HG03439 (cell line): ENCODE measurements around the gene HLA-C.
"Not testable (repeated sequence)": the region's sequence is repeated elsewhere in the genome, so short reads cannot be mapped to it uniquely, and the experiment has no call there.

Experiments used
- ATAC-seq: cut with Tn5 transposase; IDR thresholded peaks from one replicate; pipeline ENCODE4 v1.9.1; 2021; ENCODE audit warnings: mild to moderate bottlenecking, moderate library complexity; ENCODE audit not compliant: unreplicated experiment

HLA-C gene

DNA sequence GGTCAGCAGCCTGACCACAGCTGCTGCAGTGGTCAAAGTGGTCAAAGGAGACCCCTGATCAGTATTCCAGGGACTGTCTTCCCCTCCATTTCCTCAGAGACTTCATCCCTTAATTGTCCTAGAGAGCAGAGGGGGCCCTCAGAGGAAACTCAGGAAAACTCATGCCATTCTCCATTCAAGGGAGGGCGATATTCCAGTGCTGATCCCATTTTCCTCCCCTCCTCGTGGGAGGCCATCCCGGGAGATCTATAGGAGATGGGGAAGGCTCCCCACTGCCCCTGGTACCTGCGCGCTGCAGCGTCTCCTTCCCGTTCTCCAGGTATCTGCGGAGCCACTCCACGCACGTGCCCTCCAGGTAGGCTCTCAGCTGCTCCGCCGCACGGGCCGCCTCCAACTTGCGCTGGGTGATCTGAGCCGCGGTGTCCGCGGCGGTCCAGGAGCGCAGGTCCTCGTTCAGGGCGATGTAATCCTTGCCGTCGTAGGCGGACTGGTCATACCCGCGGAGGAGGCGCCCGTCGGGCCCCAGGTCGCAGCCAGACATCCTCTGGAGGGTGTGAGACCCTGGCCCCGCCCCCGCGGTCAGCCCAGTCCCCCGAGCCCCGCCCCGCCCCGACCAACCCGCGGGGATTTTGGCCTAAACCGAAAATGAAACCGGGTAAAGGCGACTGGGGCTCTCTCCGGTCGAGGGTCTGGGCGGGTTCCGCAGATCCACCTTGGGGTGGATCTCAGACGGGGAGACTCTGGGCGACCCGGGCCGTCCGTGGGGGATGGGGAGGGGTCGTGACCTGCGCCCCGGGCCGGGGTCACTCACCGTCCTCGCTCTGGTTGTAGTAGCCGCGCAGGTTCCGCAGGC lies 878 bp downstream of the HLA-C start:
- peak; percentile 25 for ATAC-seq

DNA sequence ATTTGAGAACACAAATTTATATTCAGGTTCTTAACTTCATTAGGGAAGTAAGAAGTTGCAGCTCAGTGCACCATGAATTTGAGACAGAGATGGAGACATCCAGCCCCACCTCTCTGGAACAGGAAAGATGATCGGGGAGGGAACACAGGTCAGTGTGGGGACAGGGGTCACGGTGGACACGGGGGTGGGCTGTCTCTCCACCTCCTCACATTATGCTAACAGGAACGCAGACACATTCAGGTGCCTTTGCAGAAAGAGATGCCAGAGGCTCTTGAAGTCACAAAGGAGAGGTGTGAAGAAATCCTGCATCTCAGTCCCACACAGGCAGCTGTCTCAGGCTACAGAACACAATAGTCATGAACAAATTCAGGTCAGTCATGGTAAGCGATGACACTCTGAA lies 3.1 kb downstream of the HLA-C start:
- ATAC-seq = no peak

DNA sequence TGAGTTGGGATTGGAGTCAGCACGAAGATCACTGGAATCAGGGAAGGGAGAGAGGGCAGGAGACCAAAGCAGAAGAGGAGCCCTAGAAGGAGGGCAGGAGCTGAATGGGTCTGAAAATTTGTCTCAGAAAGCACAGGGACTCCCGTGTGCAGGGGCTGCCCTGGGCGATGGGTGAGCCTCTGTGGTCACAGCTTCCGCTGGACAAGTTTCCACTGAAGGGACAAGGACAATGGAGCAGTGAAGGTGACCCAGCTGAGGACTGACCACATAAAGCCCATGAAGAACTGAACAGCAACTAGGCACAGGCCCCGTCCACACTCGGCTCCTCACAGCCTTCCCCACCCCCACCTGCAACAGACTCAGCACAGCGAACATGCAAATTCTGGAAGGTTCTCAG lies 3.5 kb downstream of the HLA-C start:
- no peak for ATAC-seq

DNA sequence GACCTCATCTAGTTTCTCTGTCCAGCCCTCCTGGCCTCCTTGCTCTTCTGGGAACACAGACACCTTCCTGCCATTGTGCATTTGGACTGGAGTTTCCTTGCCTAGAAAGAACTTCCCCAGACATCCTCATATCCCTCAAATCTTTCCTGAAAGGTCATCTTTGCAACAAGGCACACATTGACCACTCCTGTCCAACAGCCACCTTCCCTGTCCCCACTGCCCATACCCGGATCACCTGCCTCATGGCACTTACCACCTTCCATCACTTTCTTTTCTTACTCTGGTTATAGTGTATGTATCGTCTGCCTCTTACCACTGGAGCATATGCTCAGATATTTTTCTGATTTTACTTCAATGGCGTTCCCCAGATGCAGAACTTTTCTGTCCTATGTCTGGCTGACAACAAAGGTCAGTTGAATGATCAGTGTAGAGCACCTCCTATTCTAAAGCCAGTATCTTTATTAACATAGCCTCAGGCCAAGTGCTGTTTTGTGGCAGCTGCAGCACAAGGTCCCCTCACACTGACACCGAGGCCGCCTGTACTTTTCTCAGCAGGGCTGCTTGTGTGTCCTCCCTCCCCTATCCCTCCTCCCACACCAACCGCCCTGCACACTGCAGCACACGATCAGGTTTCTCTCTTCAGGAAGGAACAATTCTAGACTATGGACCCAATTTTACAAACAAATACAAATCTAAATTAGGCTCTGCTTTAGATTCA lies 4.1 kb downstream of the HLA-C start:
- ATAC-seq = no peak

DNA sequence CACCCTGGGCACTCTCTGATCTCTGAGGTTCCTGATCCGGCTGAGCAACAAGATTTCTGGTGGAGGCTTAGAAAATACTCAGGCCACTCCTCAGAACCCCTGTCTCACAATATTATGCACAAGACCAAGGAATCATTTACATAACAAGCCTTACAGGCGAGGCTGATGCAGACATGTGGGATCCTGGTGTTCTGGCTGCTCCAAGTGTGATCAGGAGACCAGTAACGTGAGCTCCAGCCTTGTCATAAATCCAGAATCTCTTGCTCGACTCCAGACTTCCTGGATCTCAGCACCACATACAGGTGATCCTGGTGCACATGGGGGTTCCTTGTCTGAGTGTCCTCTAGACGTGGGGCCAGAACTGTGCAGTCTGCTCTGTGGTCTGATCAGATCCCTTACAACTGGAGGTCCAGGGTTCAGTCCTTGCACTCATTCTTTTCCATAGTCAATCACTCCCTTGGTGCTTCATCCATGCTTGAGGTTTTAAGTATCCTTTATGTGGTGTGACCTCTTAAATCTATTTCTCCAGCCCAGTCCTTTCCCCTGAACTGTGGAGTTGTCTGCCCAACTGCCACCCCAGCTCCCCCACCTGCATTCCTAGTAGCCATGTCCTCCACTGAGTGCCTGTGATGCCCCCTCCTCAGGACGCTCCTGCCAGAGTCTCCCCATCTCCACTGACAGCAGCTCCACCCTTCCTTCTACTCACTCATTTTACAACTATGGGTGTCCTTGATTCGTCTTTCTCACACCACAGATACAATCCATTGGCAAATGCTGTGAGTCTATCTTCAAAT lies 5.1 kb downstream of the HLA-C start:
- ATAC-seq = no peak

DNA sequence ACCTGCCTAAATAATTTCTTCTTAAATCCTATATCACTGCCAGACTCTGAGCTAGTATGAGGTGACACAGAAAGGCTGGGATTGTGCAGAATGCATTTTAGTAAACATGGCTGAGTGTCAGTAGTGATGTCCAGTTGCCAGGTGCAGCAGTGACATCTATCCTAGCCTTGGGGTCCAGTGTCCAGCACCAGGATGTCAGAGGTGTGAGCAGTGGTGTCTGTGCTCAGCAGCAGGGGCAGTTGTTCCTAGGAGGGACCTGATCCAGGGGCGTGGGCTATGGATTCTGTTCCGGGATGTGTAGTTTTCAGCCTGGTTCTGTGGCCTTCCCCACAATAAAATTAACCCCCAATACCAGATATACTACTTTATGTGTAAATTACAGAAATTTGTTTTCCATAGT lies 6.0 kb downstream of the HLA-C start:
- ATAC-seq = no peak

DNA sequence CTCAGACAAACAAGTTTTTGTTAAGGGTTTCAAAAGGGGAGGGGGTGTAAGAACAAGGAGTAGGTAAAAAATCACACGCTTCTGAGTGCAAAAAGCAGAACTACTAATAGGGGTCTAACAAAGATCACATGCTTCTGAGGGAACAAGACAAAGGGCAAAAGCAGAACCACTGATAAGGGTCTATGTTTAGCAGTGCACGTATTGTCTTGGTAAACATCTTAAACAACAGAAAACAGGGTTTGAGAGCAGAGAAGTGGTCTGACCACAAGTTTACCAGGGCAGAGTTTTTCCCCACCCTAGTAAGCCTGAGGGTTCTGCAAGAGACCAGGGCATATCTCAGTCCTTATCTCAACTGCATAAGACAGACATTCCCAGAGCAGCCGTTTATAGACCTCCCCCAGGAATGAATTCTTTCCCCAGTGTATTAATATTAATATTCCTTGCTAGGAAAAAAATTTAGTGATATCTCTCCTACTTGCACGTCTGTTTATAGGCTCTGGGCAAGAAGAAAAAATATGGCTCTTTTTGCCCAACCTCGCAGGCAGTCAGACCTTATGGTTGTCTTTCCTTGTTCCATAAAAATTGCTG lies 8.5 kb downstream of the HLA-C start:
- not testable (repeated sequence) for ATAC-seq

DNA sequence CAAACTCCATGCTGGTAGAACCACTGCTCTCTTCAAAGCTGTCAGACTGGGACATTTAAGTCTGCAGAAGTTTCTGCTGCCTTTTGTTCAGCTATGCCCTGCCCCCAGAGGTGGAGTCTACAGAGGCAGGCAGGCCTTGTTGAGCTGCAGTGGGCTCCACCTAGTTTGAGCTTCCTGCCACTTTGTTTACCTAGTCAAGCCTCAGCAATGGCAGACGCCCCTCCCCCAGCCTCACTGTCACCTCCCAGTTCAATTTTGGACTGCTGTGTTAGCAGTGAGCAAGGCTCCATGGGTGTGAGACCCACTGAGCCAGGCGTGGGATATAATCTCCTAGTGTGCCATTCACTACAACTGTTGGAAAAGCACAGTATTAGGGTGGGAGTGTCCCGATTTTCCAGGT lies 11.9 kb downstream of the HLA-C start:
- not testable (repeated sequence) for ATAC-seq

DNA sequence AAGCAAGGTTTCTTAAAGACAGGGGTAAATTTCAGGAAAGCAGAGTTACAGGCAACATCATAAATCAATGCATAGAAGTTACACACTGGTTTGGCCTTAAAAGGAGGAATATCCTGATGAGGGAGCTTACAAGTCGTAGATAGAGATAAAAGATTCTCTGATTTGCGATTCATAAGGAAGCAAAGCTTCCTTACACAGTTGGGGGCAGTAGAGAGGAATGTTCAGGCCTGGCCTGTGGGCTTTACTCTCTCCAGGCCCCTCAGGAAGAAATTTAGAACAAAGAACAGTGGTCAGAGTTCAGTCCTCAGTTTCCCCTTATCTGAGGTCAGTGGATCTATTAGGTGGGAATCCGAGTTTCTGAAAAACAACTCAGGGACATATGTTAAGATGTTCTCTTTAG lies 19.3 kb downstream of the HLA-C start:
- ATAC-seq = no peak

DNA sequence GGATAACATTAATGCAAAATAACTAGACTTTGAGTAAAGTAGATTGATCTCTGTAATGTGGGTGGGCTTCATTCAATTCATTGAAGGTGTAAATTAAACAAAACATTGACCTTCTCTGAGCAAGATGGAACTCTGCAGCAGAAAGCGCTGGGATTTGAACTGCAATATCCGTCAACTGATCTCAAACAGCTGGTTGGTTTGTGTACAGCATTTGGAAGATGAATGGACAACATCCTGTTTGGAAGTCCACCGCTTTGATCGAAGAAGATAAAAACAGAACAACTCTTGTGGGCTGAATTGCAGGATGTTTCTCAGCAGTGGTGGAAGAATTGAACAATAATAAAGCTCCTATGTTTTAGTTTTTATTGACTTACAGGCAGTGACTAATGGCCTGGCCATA lies 20.6 kb downstream of the HLA-C start:
- ATAC-seq = no peak

DNA sequence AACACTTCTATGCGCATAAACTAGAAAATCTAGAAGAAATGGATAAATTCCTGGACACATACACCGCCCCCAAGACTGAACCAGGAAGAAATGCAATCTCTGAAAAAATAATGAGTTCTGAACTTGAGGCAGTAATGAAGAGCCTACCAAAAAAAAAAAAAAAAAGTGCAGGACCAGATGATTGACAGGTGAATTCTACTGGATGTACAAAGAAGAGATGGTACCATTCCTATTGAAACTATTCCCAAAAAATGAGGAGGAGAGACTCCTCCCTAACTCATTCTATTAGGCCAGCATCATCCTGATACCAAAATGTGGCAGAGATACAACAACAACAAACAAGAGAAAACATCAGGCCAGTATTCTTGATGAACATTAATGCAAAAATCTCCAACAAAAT lies 22.7 kb downstream of the HLA-C start:
- ATAC-seq = no peak

DNA sequence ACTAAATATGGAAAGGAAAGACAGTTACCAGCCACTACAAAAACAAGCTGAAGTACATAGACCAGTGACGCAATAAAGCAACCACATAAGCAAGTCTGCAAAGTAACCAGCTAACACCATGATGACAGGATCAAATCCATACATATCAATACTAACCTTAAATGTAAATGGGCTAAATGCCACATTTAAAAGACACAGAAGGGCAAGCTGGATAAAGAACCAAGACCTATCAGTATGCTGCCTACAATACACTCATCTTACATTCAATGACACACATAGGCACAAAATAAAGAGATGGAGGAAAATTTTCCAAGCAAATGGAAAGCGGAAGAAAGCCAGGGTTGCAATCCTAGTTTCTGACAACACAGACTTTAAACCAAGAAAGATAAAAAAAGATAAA lies 24.1 kb downstream of the HLA-C start:
- ATAC-seq = no peak

DNA sequence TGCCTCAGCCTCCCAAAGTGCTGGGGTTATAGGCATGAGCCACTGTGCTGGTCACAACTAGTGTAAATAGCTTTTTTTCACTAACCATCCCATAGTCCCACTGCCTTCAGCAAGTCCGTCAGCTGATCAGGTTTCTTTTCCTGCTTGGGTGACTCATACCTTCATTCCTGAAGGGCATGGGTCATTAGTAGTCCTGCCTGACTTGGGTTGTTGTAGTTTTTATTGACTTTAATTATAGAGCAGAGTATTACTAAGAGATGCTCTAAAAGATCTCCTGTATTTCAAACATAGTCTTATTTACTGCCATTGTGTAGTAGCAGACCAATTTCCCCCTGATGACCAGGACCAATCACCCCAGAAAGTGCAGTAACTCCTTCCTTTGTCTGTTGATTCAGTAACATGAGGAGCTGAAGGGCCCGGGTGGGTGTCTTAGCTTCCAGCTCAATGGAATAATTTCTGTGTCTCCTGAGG lies 25.8 kb downstream of the HLA-C start:
- no peak for ATAC-seq

DNA sequence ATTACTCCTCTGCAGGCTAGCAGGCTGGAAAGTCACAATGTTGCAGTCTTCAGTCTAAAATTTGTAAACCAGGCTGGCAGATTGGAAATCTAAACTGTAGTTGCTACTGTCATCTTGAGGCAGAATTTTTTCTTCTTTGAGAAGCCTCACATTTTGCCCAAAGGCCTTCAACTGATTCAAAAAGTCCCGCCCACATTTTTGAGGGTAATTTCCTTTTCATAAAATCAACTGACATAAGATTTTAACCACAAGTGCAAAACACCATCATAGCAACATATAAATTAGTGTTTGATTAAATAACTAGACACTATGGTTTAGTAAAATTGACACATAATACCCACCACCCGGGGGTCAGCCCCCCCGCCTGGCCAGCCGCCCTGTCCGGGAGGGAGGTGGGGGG lies 28.4 kb downstream of the HLA-C start:
- ATAC-seq = no peak

DNA sequence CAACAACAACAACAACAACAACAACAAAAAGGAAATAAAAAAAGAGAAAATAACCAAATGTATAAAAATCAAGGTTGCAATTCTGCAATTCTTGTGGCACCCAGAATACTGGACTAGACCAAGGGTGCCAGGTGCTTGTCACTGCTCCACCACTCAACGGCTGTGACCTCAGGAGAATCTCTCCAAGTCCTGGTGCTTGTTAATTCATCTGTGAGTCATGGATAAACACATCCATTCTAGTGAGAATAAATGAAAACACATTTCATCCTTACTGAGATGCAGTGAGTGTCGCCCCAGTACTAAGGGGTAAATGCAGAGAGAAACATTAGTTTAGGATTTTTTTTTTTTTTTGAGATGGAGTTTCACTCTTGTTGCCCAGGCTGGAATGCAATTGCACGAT lies 32.0 kb downstream of the HLA-C start:
- ATAC-seq = no peak

DNA sequence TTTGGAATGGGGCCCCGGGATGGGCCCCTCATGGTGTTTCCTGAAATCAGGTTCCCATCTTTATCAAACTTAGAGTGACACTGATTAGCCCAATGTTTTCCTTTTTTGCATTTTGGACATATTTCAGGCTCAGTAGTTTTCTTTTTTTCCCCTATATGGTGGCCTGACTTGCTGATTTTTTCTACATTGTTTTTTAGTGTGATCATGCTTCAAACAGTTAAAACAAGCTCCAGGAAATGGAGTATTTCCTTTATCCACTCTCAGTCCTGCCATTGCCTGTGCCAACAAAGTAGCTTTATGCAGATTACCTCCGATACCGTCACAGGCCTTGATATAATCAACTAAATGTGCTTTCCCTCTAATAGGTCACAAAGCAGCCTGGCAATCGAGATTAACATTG lies 37.8 kb downstream of the HLA-C start:
- not testable (repeated sequence) for ATAC-seq

DNA sequence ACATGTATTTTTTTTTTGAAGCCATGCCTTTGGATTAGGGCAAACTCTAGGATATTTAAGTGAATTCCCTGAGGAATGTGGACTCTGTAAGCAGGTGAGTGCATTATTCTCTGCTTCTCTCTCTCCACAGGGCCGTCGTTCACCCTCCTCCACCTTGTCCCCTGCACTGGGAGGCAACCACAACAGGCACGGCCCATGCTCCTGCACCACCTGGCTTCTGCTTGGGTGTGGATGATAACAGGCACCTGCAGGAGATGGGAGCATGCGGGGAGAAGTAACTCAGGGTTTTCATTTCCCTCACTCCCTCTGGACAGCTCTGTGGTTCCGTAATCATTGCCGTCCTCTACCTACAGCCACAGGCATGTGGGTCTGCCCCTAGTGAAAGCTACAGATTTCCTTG lies 43.4 kb downstream of the HLA-C start:
- ATAC-seq = no peak

DNA sequence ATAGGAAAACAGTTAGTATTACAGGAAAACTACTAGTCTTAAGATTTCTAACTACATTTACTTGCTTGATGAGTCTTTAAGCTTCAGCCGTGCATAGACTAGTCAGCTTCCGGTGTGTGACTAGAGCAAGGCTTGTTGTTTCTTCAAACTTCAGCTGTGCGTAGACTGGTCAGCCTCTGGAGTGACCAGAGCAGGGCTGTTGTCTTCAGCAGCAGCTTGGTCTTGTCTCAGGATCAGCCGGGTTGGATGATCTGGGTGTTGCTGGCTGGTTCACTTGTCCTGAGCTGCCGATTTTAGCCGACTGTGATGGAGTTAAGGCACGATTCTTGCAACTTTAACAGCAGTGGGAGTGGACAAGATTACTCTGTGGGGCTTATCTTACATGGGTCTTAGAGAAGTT lies 44.7 kb downstream of the HLA-C start:
- ATAC-seq = no peak

DNA sequence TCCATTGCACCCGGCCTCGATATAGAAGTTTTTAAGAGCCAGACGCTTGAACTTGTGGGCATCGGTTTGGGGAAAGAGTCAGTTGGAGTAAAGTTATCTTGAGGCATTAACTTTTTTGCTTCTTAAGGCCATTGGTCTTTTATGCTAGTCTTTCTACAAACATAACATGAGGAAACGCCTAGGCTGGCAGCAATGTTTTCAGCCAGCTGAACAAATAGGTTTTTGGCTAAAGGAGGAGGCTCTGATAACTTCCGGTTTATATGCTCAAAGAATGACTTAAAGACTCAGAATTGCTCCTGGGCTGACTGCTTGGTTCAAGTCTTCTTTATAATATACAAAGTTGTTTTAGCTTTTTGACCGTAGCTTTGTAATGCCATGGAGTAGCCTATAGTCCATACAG lies 46.2 kb downstream of the HLA-C start:
- no peak for ATAC-seq

DNA sequence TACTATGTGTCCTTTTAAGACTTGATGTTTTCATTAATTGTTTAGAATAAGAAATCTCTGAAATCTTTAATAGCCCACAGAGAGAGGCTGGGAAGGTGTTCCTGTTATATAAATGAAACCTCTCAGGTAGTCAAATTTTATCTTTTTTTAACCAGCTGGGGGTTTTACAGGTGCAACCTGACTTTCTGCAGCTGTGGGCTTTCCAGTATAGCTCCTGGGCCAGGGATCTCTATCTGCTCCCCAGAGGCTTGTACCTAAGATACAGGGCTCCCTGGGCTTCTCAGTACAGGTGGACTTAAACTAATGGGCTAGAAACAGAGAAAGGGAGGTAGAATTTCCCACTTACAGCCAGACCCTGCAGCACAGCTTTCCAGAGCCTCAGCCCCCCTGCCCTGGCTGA lies 49.4 kb downstream of the HLA-C start:
- ATAC-seq = no peak
